GM18867 (cell line): ENCODE measurements around the gene SPSB4.

Experiments used
- ATAC-seq: cut with Tn5 transposase; IDR thresholded peaks from one replicate; pipeline ENCODE4 v1.9.1; 2021; ENCODE audit warnings: mild to moderate bottlenecking, moderate library complexity; ENCODE audit not compliant: unreplicated experiment

The SPSB4 gene

GRCh38 chr3:141073580-141073979 lies 22.4 kb downstream of the SPSB4 start:
- no peak for ATAC-seq

GRCh38 chr3:141074529-141074928 lies 23.4 kb downstream of the SPSB4 start:
- ATAC-seq, result no peak

- ATAC-seq, result no peak
Measured at GRCh38 chr3:141076036-141076773, 25.1 kb downstream of the SPSB4 start.

GRCh38 chr3:141076797-141077571 lies 25.8 kb downstream of the SPSB4 start:
- ATAC-seq, result no peak

GRCh38 chr3:141077631-141078030 lies 26.5 kb downstream of the SPSB4 start:
- ATAC-seq, result no peak

- ATAC-seq, result no peak
Measured at GRCh38 chr3:141078200-141078599, 27.1 kb downstream of the SPSB4 start.

- no peak for ATAC-seq
Measured at GRCh38 chr3:141080431-141080830, 29.3 kb downstream of the SPSB4 start.

- ATAC-seq, result no peak
Measured at GRCh38 chr3:141081141-141081795, 30.1 kb downstream of the SPSB4 start.

- ATAC-seq, result no peak
Measured at GRCh38 chr3:141082064-141082463, 30.9 kb downstream of the SPSB4 start.

- no peak for ATAC-seq
Measured at GRCh38 chr3:141083226-141083625, 32.1 kb downstream of the SPSB4 start.

GRCh38 chr3:141083836-141084649 lies 32.9 kb downstream of the SPSB4 start:
- no peak for ATAC-seq

- ATAC-seq, result no peak
Measured at GRCh38 chr3:141085343-141086070, 34.4 kb downstream of the SPSB4 start.

- no peak for ATAC-seq
Measured at GRCh38 chr3:141086188-141086587, 35.0 kb downstream of the SPSB4 start.

GRCh38 chr3:141087076-141087777 lies 36.1 kb downstream of the SPSB4 start:
- no peak for ATAC-seq

- ATAC-seq, result no peak
Measured at GRCh38 chr3:141087778-141088130, 36.6 kb downstream of the SPSB4 start.

- no peak for ATAC-seq
Measured at GRCh38 chr3:141089339-141090152, 38.4 kb downstream of the SPSB4 start.

GRCh38 chr3:141091426-141091825 lies 40.3 kb downstream of the SPSB4 start:
- no peak for ATAC-seq

- ATAC-seq, result no peak
Measured at GRCh38 chr3:141092663-141093062, 41.5 kb downstream of the SPSB4 start.

- ATAC-seq, result no peak
Measured at GRCh38 chr3:141093397-141093796, 42.2 kb downstream of the SPSB4 start.
